Measurements from ENCODE around the gene PKDCC. TPM values are rescaled to one million over a fixed set of nuclear protein-coding genes. Genes with fewer than 3 reads are reported as not detected.

Gene PKDCC
- total and polyA plus RNA-seq, 2 donors from 2014 or later: 28.1 to 52.2 TPM

DNA sequence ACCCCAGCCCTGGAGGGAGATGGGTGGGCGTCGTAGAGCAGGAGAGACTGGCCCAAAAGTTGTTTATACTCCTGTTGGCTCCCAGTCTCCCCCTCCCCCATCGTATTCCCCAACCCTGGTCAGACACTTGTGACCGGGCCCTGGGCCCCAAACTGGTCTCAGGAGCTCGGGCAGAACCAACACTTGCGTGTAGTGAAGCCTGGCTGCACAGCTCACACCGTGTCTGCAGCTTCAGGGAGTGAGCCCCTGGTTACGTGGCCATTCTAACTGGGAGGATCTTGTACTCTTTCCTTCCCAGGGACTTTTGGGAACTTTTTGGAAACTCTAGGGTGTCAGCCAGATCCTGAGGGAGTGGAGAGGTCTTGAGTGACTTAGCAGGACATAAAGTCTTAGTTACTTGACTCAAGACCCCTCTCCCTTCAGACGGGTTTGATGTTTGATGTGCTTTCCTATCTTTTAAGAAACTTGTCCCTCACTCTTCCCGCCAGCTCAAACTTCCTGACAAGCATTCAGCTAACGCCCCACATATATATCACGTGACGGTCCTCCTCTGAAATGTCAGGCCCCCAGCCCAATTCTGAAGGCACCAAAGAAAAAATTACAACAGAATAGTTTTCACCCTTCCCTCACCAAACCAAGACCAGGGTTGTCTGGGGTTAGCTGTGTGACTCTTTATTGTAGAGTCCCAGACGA lies 2.3 kb downstream of the PKDCC start:
- H3K36me3 ChIP-seq (ENCODE audit: control insufficient read depth in 2 of 3, insufficient read depth in 3 of 3, low read length in 3 of 3): peaks cover 0 to 4% (median 0%) of the 10 kb centered on the region in 3 donors
- DNase-seq (peak in 3 of 5 donors; percentile 58 to 76 (median 60)), FAIRE-seq (no peak)
- no peak for TF ChIP-seq CTCF (IDR thresholded peaks at IDR 0.05; ENCODE audit: borderline replicate concordance, extremely low read depth, insufficient read depth)
- H3K9ac ChIP-seq (ENCODE audit: low read length in 3 of 3): peak overlapping the region in 2 of 3 donors; percentile 68 to 92
- H3K27me3 ChIP-seq (ENCODE audit: control insufficient read depth, insufficient read depth, low read length): no peaks in the 10 kb centered on the region
- peaks cover 4 to 32% (median 25%) of the 10 kb centered on the region in 3 donors for H3K4me1 ChIP-seq (ENCODE audit: control insufficient read depth in 2 of 3, insufficient read depth in 2 of 3, low read depth in 1 of 3, low read length in 3 of 3)
- peak overlapping the region; percentile 80 to 81 for H3K27ac ChIP-seq (ENCODE audit: low read depth in 2 of 2, low read length in 2 of 2)
- peak overlapping the region; percentile 89 to 93 (median 91) for H3K4me3 ChIP-seq (ENCODE audit: low read length in 3 of 3)
- intact Hi-C loops (cut with DNase I): loop anchor here (10.0 kb wide), 1 partner anchor 85 kb away; no protein-coding TSS in a partner anchor
- H3K9me3 ChIP-seq (ENCODE audit: control insufficient read depth in 2 of 3, insufficient read depth in 1 of 3, low read length in 3 of 3): no peaks in the 10 kb centered on the region

- H3K9ac ChIP-seq (ENCODE audit: low read length in 3 of 3): peak overlapping the region in 2 of 3 donors; percentile 51 to 68
- H3K4me3 ChIP-seq (ENCODE audit: low read length in 3 of 3): peak overlapping the region in 2 of 3 donors; percentile 91 to 93
- H3K4me1 ChIP-seq (ENCODE audit: control insufficient read depth in 2 of 3, insufficient read depth in 2 of 3, low read depth in 1 of 3, low read length in 3 of 3): peaks cover 6 to 37% (median 31%) of the 10 kb centered on the region in 3 donors
- peaks cover 0 to 7% (median 0%) of the 10 kb centered on the region in 3 donors for H3K36me3 ChIP-seq (ENCODE audit: control insufficient read depth in 2 of 3, insufficient read depth in 3 of 3, low read length in 3 of 3)
- peak overlapping the region; percentile 80 to 81 for H3K27ac ChIP-seq (ENCODE audit: low read depth in 2 of 2, low read length in 2 of 2)
- H3K27me3 ChIP-seq (ENCODE audit: control insufficient read depth, insufficient read depth, low read length): no peaks in the 10 kb centered on the region
- FAIRE-seq (no peak), DNase-seq (peak in 4 of 5 donors; percentile 18 to 57 (median 32))
- intact Hi-C loops (cut with DNase I): loop anchor here (10.0 kb wide), 1 partner anchor 86 kb away; no protein-coding TSS in a partner anchor
- no peaks in the 10 kb centered on the region for H3K9me3 ChIP-seq (ENCODE audit: control insufficient read depth in 2 of 3, insufficient read depth in 1 of 3, low read length in 3 of 3)
- no peak for TF ChIP-seq CTCF (IDR thresholded peaks at IDR 0.05; ENCODE audit: borderline replicate concordance, extremely low read depth, insufficient read depth)
Observed at GRCh38 chr2:42050703-42051542, 3.1 kb downstream of the PKDCC start.

DNA sequence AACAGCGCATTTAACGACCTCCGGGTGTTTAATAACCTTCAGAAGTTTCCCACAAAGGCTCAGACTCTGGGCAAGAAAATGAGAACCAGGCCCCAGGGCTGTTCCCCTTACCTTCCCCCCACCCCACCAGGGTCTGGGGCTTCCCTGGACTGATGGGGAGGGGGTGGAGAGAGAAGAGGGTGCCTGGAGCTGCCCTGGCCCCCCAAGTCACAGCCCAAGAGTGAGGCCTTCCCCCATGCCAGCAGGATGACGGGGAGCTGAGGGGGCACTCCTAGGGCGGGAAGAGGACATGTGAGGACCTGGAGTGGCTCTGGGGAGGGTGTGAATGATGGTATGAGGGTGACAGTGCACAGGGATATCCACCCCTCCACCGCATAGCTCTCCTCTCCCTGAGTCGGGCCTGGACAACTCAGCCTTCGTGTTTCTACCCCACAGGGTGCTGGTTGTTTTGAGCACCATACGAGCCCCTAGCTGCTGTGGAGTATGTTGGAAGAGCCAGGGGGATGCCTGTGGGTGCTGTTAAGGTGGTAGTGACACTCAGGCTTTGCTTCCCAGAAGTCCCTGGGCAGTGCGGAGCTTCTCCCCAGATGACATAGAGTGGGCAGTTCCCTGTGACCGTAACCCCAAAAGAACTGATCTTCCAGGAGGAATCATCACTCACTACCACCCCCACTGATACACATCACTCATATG lies 3.9 kb downstream of the PKDCC start:
- DNase-seq: peak in 3 of 5 donors; percentile 33 to 57 (median 43)
- Histone ChIP-seq H3K4me1 (ENCODE audit: control insufficient read depth in 2 of 3, insufficient read depth in 2 of 3, low read depth in 1 of 3, low read length in 3 of 3) (peaks cover 6 to 41% (median 31%) of the 10 kb centered on the region in 3 donors), H3K9ac (ENCODE audit: low read length in 3 of 3) (peak overlapping the region in 1 of 3 donors; percentile 51)

More for the DNA sequence above, 3.9 kb downstream of the PKDCC start:
- Histone ChIP-seq H3K9me3 (ENCODE audit: control insufficient read depth in 2 of 3, insufficient read depth in 1 of 3, low read length in 3 of 3) (no peaks in the 10 kb centered on the region), H3K36me3 (ENCODE audit: control insufficient read depth in 2 of 3, insufficient read depth in 3 of 3, low read length in 3 of 3) (peaks cover 0 to 7% (median under 1%) of the 10 kb centered on the region in 3 donors), H3K4me3 (ENCODE audit: low read length in 3 of 3) (peak overlapping the region in 2 of 3 donors; percentile 4 to 91), H3K27ac (ENCODE audit: low read depth in 2 of 2, low read length in 2 of 2) (peak overlapping the region; percentile 80 to 81), H3K27me3 (ENCODE audit: control insufficient read depth, insufficient read depth, low read length) (no peaks in the 10 kb centered on the region)
- no peak for TF ChIP-seq CTCF (IDR thresholded peaks at IDR 0.05; ENCODE audit: borderline replicate concordance, extremely low read depth, insufficient read depth)
- FAIRE-seq: no peak
- intact Hi-C loops (cut with DNase I): loop anchor here (10.0 kb wide), 1 partner anchor 87 kb away; no protein-coding TSS in a partner anchor

Data from kidney (tissue), 14 donors.